Measurements from ENCODE around the gene GADD45G.

The GADD45G gene

GRCh38 chr9:89617978-89618377, 13.2 kb downstream of the GADD45G start:
- no peak overlapping the region for H3K27ac ChIP-seq

GRCh38 chr9:89619019-89619418, 14.2 kb downstream of the GADD45G start:
- Histone ChIP-seq H3K36me3 (replicated peaks) (no peaks in the 10 kb centered on the region), H3K27ac (no peak overlapping the region), H3K4me3 (ENCODE audit: low read depth, low read length) (no peak overlapping the region), H3K27me3 (replicated peaks) (no peaks in the 10 kb centered on the region)
- in situ Hi-C loops (cut with HindIII; ENCODE audit: low pct_ligation_motif_present, low sequenced_read_pairs), result no loop called here
- DNase-seq, result no peak
- no peak for TF ChIP-seq CTCF (IDR thresholded peaks at IDR 0.05; ENCODE audit: low read depth, low read length, missing control alignments)

More at GRCh38 chr9:89617978-89618377, 13.2 kb downstream of the GADD45G start:
- in situ Hi-C loops (cut with HindIII; ENCODE audit: low pct_ligation_motif_present, low sequenced_read_pairs), result no loop called here
- Histone ChIP-seq H3K36me3 (replicated peaks) (no peaks in the 10 kb centered on the region), H3K4me3 (ENCODE audit: low read depth, low read length) (no peak overlapping the region), H3K27me3 (replicated peaks) (no peaks in the 10 kb centered on the region)
- no peak for DNase-seq
- TF ChIP-seq CTCF (IDR thresholded peaks at IDR 0.05; ENCODE audit: low read depth, low read length, missing control alignments), result no peak

DNA sequence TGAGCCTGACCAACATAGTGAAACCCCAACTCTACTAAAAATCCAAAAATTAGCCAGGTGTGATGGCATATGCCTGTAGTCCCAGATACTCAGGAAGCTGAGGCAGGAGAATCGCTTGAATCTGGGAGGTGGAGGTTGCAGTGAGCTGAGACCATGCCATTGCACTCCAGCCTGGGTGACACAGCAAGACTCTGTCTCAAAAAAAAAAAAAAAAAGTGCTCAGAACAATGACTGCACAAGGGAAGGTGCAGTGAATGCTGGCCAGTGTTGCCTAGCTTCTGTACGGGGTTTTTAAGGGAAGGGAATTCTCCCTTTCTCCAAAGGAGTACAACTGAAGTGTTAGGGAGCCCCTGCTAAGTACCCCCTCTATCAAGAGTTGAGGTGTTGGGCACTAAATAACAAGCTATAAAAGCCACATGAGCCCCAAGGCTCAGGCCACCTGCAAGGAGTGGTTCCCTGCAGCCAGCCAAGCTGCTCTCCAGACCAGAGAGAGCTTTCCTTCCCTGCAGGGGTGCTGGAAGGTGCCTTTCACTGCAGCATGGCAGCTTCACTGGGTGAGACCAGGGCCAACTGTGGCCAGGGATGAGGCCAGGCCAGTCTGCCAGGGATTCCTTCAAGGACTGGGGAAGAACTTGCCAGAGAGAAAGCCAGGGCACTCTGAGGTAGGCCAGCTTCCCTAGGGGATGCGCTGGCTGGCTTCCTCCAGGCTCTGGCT, 14.8 kb downstream of the GADD45G start:
- Histone ChIP-seq H3K27me3 (replicated peaks) (no peaks in the 10 kb centered on the region), H3K4me3 (ENCODE audit: low read depth, low read length) (no peak overlapping the region), H3K36me3 (replicated peaks) (no peaks in the 10 kb centered on the region), H3K27ac (no peak overlapping the region)
- no peak for DNase-seq
- in situ Hi-C loops (cut with HindIII; ENCODE audit: low pct_ligation_motif_present, low sequenced_read_pairs), result no loop called here
- TF ChIP-seq CTCF (IDR thresholded peaks at IDR 0.05; ENCODE audit: low read depth, low read length, missing control alignments), result no peak

GRCh38 chr9:89621031-89621430, 16.2 kb downstream of the GADD45G start:
- H3K36me3 ChIP-seq (replicated peaks), result no peaks in the 10 kb centered on the region
- DNase-seq, result no peak
- TF ChIP-seq CTCF (IDR thresholded peaks at IDR 0.05; ENCODE audit: low read depth, low read length, missing control alignments), result no peak
- in situ Hi-C loops (cut with HindIII; ENCODE audit: low pct_ligation_motif_present, low sequenced_read_pairs), result no loop called here
- H3K27ac ChIP-seq, result no peak overlapping the region
- no peak overlapping the region for H3K4me3 ChIP-seq (ENCODE audit: low read depth, low read length)
- H3K27me3 ChIP-seq (replicated peaks), result no peaks in the 10 kb centered on the region

- DNase-seq, result no peak
- no peaks in the 10 kb centered on the region for H3K27me3 ChIP-seq (replicated peaks)
- no peak for TF ChIP-seq CTCF (IDR thresholded peaks at IDR 0.05; ENCODE audit: low read depth, low read length, missing control alignments)
- in situ Hi-C loops (cut with HindIII; ENCODE audit: low pct_ligation_motif_present, low sequenced_read_pairs), result no loop called here
- H3K27ac ChIP-seq, result no peak overlapping the region
- H3K4me3 ChIP-seq (ENCODE audit: low read depth, low read length), result no peak overlapping the region
- H3K36me3 ChIP-seq (replicated peaks), result no peaks in the 10 kb centered on the region
Observed at GRCh38 chr9:89621676-89622075, 16.9 kb downstream of the GADD45G start.

Measured in brain microvascular endothelial cell (primary cell).